K562 (cell line): Measurements from ENCODE around the gene ERVK3-1. TPM values are rescaled to one million over a fixed set of nuclear protein-coding genes. Genes with fewer than 3 reads are reported as not detected.
A peak's percentile ranks its signal among the peaks of the same experiment; 100 is the strongest.

Source experiments
- DDX20 ChIP-seq: fragments of 450-650 bp; IDR thresholded peaks from 2 replicates; pipeline ENCODE4 v1.6.1; 2016; ENCODE audit warnings: missing genetic modification characterization, low read depth, mild to moderate bottlenecking, missing compliant biosample characterization, moderate library complexity
- ERF ChIP-seq: fragments of 450-650 bp; formaldehyde crosslinking; IDR thresholded peaks from 2 replicates; pipeline ENCODE4 v1.4.0; 2020; ENCODE audit warnings: mild to moderate bottlenecking, mixed read lengths
- FOXA1 ChIP-seq: fragments of 450-650 bp; IDR thresholded peaks from 2 replicates; pipeline ENCODE4 v1.6.1; 2016; ENCODE audit warnings: mild to moderate bottlenecking, borderline replicate concordance
- FOXO4 ChIP-seq: fragments of 450-650 bp; formaldehyde crosslinking; IDR thresholded peaks from 2 replicates; pipeline ENCODE4 v1.4.0; 2020; ENCODE audit warnings: mild to moderate bottlenecking, moderate library complexity
- FOXP4 ChIP-seq: sonication (generic); formaldehyde crosslinking; IDR thresholded peaks from 2 replicates; pipeline ENCODE4 v1.8.0; 2022; ENCODE audit warnings: mild to moderate bottlenecking, missing genetic modification reagents, borderline replicate concordance
- FUS ChIP-seq: fragments of 200-400 bp; formaldehyde crosslinking; optimal IDR thresholded peaks from 2 replicates; pipeline ENCODE3; 2017; ENCODE audit warnings: low read depth, low read length
- KAT8 ChIP-seq: fragments of 450-650 bp; IDR thresholded peaks from 2 replicates; pipeline ENCODE4 v1.6.1; 2016; ENCODE audit warnings: low read depth, mild to moderate bottlenecking
- MAFG ChIP-seq: fragments of 450-650 bp; conservative IDR thresholded peaks from 2 replicates; pipeline ENCODE4 v1.6.1; 2016; ENCODE audit warnings: missing genetic modification characterization, missing compliant biosample characterization
- MECOM ChIP-seq: fragments of 250-450 bp; sonication (Bioruptor Pico); IDR thresholded peaks from 2 replicates; pipeline ENCODE4 v1.8.0; 2022; ENCODE audit warnings: inconsistent platforms
- MIER1 ChIP-seq: fragments of 450-650 bp; IDR thresholded peaks from 2 replicates; pipeline ENCODE4 v1.6.1; 2016; ENCODE audit warnings: antibody characterized with exemption, mild to moderate bottlenecking, low read depth
- NFRKB ChIP-seq: fragments of 450-650 bp; IDR thresholded peaks from 2 replicates; pipeline ENCODE4 v1.6.1; 2016; ENCODE audit warnings: low read depth
- POLR2A ChIP-seq: fragments of 450-650 bp; conservative IDR thresholded peaks from 2 replicates; pipeline ENCODE4 v1.6.1; 2016
- POLR2AphosphoS2 ChIP-seq: IDR thresholded peaks from 2 replicates; pipeline ENCODE4 v1.6.1; 2012; ENCODE audit warnings: low read length, improper control_type of control experiment
- POLR3G ChIP-seq: IDR thresholded peaks from 2 replicates; pipeline ENCODE4 v1.6.1; 2011; ENCODE audit not compliant: insufficient read length, insufficient replicate concordance; ENCODE audit errors: extremely low read depth
- RBM39 ChIP-seq: fragments of 200-400 bp; formaldehyde crosslinking; optimal IDR thresholded peaks from 2 replicates; pipeline ENCODE3; 2018; ENCODE audit warnings: low read depth, low read length
- SAP30 ChIP-seq: fragments of 200-600 bp; sonication (generic); IDR thresholded peaks from 2 replicates; pipeline ENCODE4 v1.6.1; 2012; ENCODE audit warnings: borderline replicate concordance, low read depth, mild to moderate bottlenecking, moderate library complexity, low read length, control low read depth, inconsistent platforms; ENCODE audit not compliant: insufficient read depth, poor library complexity, severe bottlenecking
- TCFL5 ChIP-seq: fragments of 250-450 bp; sonication (Bioruptor Pico); conservative IDR thresholded peaks from 2 replicates; pipeline ENCODE4 v1.6.1; 2021; ENCODE audit warnings: mild to moderate bottlenecking, moderate library complexity, matching md5 sums
- TEAD2 ChIP-seq: fragments of 450-650 bp; IDR thresholded peaks from 2 replicates; pipeline ENCODE4 v1.6.1; 2016; ENCODE audit warnings: missing genetic modification characterization, control low read depth, missing compliant biosample characterization
- TOE1 ChIP-seq, 2 experiments: fragments of 450-650 bp in 1 of 2; sonication (generic) in 1 of 2; formaldehyde crosslinking in 1 of 2; IDR thresholded peaks; 2 replicates each; pipeline versions ENCODE4 v1.7.1 to v1.8.0; 2016 to 2022; ENCODE audit warnings: borderline replicate concordance in 2 of 2, mild to moderate bottlenecking in 2 of 2, antibody characterized with exemption in 1 of 2, inconsistent platforms in 1 of 2, low read depth in 1 of 2, missing genetic modification reagents in 1 of 2, moderate library complexity in 1 of 2
- XRCC3 ChIP-seq: fragments of 450-650 bp; IDR thresholded peaks from 2 replicates; pipeline ENCODE4 v1.6.1; 2017; ENCODE audit warnings: mild to moderate bottlenecking, moderate library complexity
- ZBTB1 ChIP-seq: sonication (generic); formaldehyde crosslinking; IDR thresholded peaks from 2 replicates; pipeline ENCODE4 v1.8.1; 2023; ENCODE audit warnings: missing genetic modification reagents, low read depth, mild to moderate bottlenecking, borderline replicate concordance
- ZNF124 ChIP-seq: sonication (generic); formaldehyde crosslinking; IDR thresholded peaks from 2 replicates; pipeline ENCODE4 v1.8.1; 2022; ENCODE audit warnings: missing genetic modification reagents
- ZNF551 ChIP-seq: fragments of 250-450 bp; sonication (Bioruptor Pico); IDR thresholded peaks from 2 replicates; pipeline ENCODE4 v1.5.0; 2021; ENCODE audit warnings: mild to moderate bottlenecking, moderate library complexity
- polyA plus RNA-seq, 8 experiments: library from polyadenylated mRNA; depleted of rRNA in 4 of 8; stranded (reverse) in 5 of 8; unstranded in 3 of 8; fragments of >200 nt; fragmentation: Nextera tagmentation in 2 of 8; fragmentation: Illumina TruSeq in 1 of 8; extraction: Ambion mirVana in 2 of 8; extraction: Trizol in 1 of 8; gene quantifications; 2 replicates each; pipeline versions ENCODE4 v1.2.1 to v1.2.3, GENCODE V29; 2011 to 2014; ENCODE audit warnings: inconsistent platforms in 1 of 8, missing spikeins in 1 of 8
- total RNA-seq, 7 experiments: library from RNA; depleted of rRNA in 6 of 7; stranded (reverse); fragments of >200 nt in 6 of 7; fragmentation: Illumina TruSeq in 2 of 7; extraction: Trizol in 2 of 7; gene quantifications; 2 replicates each; pipeline versions ENCODE4 v1.2.1 to v1.2.3, GENCODE V29; 2011 to 2021; ENCODE audit warnings: low replicate concordance in 1 of 7
- TF ChIP-seq, protein P1 (sequence below): fragments of 250-450 bp; sonication (Bioruptor Pico); IDR thresholded peaks from 2 replicates; pipeline ENCODE4 v1.8.0; 2021; ENCODE audit warnings: borderline replicate concordance, mild to moderate bottlenecking, moderate library complexity; ENCODE audit not compliant: poor library complexity, severe bottlenecking
- TF ChIP-seq, protein P2 (sequence below): fragments of 450-650 bp; formaldehyde crosslinking; IDR thresholded peaks from 2 replicates; pipeline ENCODE4 v1.4.0; 2020; ENCODE audit warnings: mild to moderate bottlenecking, mixed read lengths

The ERVK3-1 gene
- total and polyA plus RNA-seq, 9 of the 15 experiments (the other 6 are each of a cell fraction or from before 2014, with no cell fraction given): 87.6 to 299 (median 119) TPM

- TF ChIP-seq RBM39: no peak
- no peak for TF ChIP-seq FOXO4
- TF ChIP-seq NFRKB: no peak
- TF ChIP-seq ZNF124 (CRISPR knock-in tag): no peak
- no peak for TF ChIP-seq DDX20 (tag)
- TF ChIP-seq, protein P1, sequence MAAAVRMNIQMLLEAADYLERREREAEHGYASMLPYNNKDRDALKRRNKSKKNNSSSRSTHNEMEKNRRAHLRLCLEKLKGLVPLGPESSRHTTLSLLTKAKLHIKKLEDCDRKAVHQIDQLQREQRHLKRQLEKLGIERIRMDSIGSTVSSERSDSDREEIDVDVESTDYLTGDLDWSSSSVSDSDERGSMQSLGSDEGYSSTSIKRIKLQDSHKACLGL (CRISPR knock-in tag): no peak
- TF ChIP-seq ERF: no peak; the same call in 1 of the 2 replicates
- TF ChIP-seq FOXA1: no peak
- TF ChIP-seq KAT8: no peak
- no peak for TF ChIP-seq XRCC3
- TF ChIP-seq MIER1: no peak
- no peak for TF ChIP-seq TEAD2
- peak; percentile 91 for TF ChIP-seq POLR2A
- no peak for TF ChIP-seq FUS
- TF ChIP-seq ZBTB1 (CRISPR knock-in tag): no peak
- TF ChIP-seq, protein P2, sequence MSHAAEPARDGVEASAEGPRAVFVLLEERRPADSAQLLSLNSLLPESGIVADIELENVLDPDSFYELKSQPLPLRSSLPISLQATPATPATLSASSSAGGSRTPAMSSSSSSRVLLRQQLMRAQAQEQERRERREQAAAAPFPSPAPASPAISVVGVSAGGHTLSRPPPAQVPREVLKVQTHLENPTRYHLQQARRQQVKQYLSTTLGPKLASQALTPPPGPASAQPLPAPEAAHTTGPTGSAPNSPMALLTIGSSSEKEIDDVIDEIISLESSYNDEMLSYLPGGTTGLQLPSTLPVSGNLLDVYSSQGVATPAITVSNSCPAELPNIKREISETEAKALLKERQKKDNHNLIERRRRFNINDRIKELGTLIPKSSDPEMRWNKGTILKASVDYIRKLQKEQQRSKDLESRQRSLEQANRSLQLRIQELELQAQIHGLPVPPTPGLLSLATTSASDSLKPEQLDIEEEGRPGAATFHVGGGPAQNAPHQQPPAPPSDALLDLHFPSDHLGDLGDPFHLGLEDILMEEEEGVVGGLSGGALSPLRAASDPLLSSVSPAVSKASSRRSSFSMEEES (CRISPR knock-in tag): 0 out of 2 replicates have a peak, but pooled peaks have one; percentile 4
- peak; percentile 22; the same call in 1 of the 2 replicates for TF ChIP-seq FOXP4
- TF ChIP-seq MECOM (CRISPR knock-in tag): no peak
- TF ChIP-seq TCFL5: no peak
- no peak for TF ChIP-seq SAP30
- TF ChIP-seq TOE1 (IDR thresholded peaks at IDR 0.05; ENCODE audit: borderline replicate concordance): no peak
- TF ChIP-seq TOE1 (CRISPR knock-in tag; IDR thresholded peaks at IDR 0.05; ENCODE audit: borderline replicate concordance, low read depth): no peak
- no peak for TF ChIP-seq ZNF551 (CRISPR knock-in tag)
- no peak for TF ChIP-seq MAFG (tag)
- no peak for TF ChIP-seq POLR3G
- TF ChIP-seq POLR2AphosphoS2: peak; percentile 93; the same call in 1 of the 2 replicates
These were observed 26.6 kb upstream of the ERVK3-1 start, which contains the start of gene ZNF8 (continued) for GRCh38 chr19:58278541-58279041.
